Measurements from ENCODE around the gene ACIN1. TPM values are rescaled to one million over a fixed set of nuclear protein-coding genes. Genes with fewer than 3 reads are reported as not detected.

The ACIN1 gene
- total RNA-seq, 6 experiments from 2014 or later, result 128 to 150 (median 142) TPM

GRCh38 chr14:23042162-23042965 lies 52.6 kb downstream of the ACIN1 start, which contains the start of gene PSMB11:
TSS of gene PSMB11 (plus strand) at chr14:23042212. CDS start at chr14:23042226, 14 bp downstream.
- no peak for DNase-seq
- H3K36me3 Mint-ChIP-seq (ENCODE audit: low read depth), result peaks cover 2% of the 10 kb centered on the region; the same call in 1 of the 2 replicates
- H3K27me3 Mint-ChIP-seq (ENCODE audit: insufficient read depth), result peaks cover 6% of the 10 kb centered on the region
- H3K4me3 Mint-ChIP-seq, result no peak within 1 kb of the TSS
- H3K9me3 Mint-ChIP-seq, result no peaks in the 10 kb centered on the region
- no peak for TF ChIP-seq CTCF (IDR thresholded peaks at IDR 0.05)
- H3K27ac Mint-ChIP-seq, result peak within 1 kb of the TSS; percentile 43; the same call in 1 of the 2 replicates
- peaks cover 32% of the 10 kb centered on the region for H3K4me1 Mint-ChIP-seq (ENCODE audit: low read depth)

- no peak for TF ChIP-seq CTCF (IDR thresholded peaks at IDR 0.05)
- no peaks in the 10 kb centered on the region for H3K9me3 Mint-ChIP-seq
- DNase-seq, result peak; percentile 34
Observed at GRCh38 chr14:23041729-23042128, 53.2 kb downstream of the ACIN1 start.

GRCh38 chr14:23040100-23040499 lies 54.8 kb downstream of the ACIN1 start:
- Mint-ChIP-seq H3K9me3 (no peaks in the 10 kb centered on the region), H3K27me3 (ENCODE audit: insufficient read depth) (peaks cover 6% of the 10 kb centered on the region; the same call in 1 of the 2 replicates), H3K36me3 (ENCODE audit: low read depth) (no peaks in the 10 kb centered on the region), H3K4me3 (no peak overlapping the region), H3K4me1 (ENCODE audit: low read depth) (peaks cover 29% of the 10 kb centered on the region), H3K27ac (no peak overlapping the region)
- no peak for DNase-seq
- no peak for TF ChIP-seq CTCF (IDR thresholded peaks at IDR 0.05)

More at GRCh38 chr14:23041729-23042128, 53.2 kb downstream of the ACIN1 start:
- Mint-ChIP-seq H3K27me3 (ENCODE audit: insufficient read depth) (peaks cover 6% of the 10 kb centered on the region), H3K4me1 (ENCODE audit: low read depth) (peaks cover 32% of the 10 kb centered on the region), H3K27ac (peak overlapping the region; percentile 43; the same call in 1 of the 2 replicates), H3K4me3 (no peak overlapping the region), H3K36me3 (ENCODE audit: low read depth) (no peaks in the 10 kb centered on the region)

GRCh38 chr14:23035303-23036144 lies 59.4 kb downstream of the ACIN1 start:
- peaks cover 27% of the 10 kb centered on the region for H3K36me3 Mint-ChIP-seq (ENCODE audit: low read depth)
- H3K4me3 Mint-ChIP-seq, result peak overlapping the region; percentile 89
- no peak for DNase-seq
- H3K27me3 Mint-ChIP-seq (ENCODE audit: insufficient read depth), result 0 out of 2 replicates have a peak, but pooled peaks cover 1% of the 10 kb centered on the region
- H3K9me3 Mint-ChIP-seq, result peaks cover 3% of the 10 kb centered on the region; the same call in 1 of the 2 replicates
- H3K27ac Mint-ChIP-seq, result peak overlapping the region; percentile 99
- no peak for TF ChIP-seq CTCF (IDR thresholded peaks at IDR 0.05)
- peaks cover 28% of the 10 kb centered on the region for H3K4me1 Mint-ChIP-seq (ENCODE audit: low read depth)

GRCh38 chr14:23034498-23035302 lies 60.2 kb downstream of the ACIN1 start, which contains the start of gene PSMB5:
TSS of gene PSMB5 (minus strand) at chr14:23034900. CDS start at chr14:23034881, 19 bp downstream.
- H3K36me3 Mint-ChIP-seq (ENCODE audit: low read depth), result peaks cover 27% of the 10 kb centered on the region
- TF ChIP-seq CTCF (IDR thresholded peaks at IDR 0.05), result no peak
- H3K4me3 Mint-ChIP-seq, result peak within 1 kb of the TSS; percentile 89
- 0 out of 2 replicates have a peak, but pooled peaks cover 1% of the 10 kb centered on the region for H3K27me3 Mint-ChIP-seq (ENCODE audit: insufficient read depth)
- H3K9me3 Mint-ChIP-seq, result peaks cover 3% of the 10 kb centered on the region; the same call in 1 of the 2 replicates
- DNase-seq, result peak; percentile 93
- peaks cover 28% of the 10 kb centered on the region for H3K4me1 Mint-ChIP-seq (ENCODE audit: low read depth)
- H3K27ac Mint-ChIP-seq, result peak within 1 kb of the TSS; percentile 99
